ENCODE data around the gene BEND7.

Gene BEND7

DNA sequence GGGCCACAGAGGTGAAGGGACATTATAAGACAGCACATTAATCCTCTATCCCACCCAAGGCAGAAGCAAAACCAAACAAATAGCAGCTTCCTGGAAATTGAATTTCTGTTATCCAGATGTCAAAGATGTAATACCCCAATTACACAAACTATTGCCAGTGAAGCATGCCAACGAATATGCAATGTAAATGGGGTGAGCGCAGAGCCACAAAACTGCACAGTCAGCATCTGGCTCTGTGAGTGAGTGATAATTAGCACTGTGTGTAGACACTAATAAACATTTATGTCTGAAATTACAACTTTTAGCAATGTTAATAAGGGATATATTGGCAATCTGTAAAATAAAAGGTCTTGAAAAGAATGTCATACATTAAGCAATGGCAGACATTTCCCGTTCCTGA lies 3.2 kb downstream of the BEND7 start:
- no peak overlapping the region for H3K4me3 ChIP-seq (ENCODE audit: low read length)
- DNase-seq (ENCODE audit: low read depth, low spot score), result no peak

DNA sequence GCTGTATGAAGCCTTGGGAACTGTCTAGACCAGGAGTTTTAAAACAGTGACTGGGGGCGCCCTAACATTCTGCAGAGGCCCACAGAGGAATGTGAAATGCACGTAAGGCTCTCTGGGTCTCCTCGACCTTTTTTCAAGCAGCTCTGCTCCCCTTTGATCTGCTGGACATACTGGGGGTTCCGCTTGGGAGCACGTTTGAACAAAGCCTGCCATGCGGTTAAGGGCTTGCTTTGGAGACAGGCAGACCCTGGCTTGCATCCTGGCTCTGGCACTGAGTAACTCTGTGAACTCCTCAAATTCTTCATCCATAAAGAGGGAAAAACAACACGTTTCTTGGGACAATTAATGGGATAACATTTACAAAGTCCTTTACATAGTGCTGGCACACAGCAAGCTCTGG lies 7.8 kb downstream of the BEND7 start:
- no peak overlapping the region for H3K4me3 ChIP-seq (ENCODE audit: low read length)
- DNase-seq (ENCODE audit: low read depth, low spot score), result no peak

DNA sequence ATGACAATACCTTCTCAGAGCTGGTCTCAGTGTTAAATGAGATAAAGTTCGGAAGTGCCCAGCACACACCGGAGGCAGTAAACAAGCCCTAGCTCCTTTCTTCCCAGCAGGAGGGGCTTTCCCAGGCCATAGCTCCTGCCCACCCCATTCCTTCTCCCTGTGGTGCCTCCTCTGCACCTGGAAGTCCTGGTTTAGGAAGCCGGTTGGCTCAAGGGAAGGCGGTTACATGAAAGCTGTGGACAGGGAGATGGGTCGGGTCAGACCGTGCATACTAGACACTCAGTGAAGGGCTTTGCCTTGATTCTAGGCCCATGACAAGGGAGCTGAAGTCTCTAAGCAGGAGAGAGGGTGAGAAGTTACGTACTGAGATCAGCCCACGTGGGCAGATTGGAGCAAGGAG lies 8.6 kb downstream of the BEND7 start:
- no peak overlapping the region for H3K4me3 ChIP-seq (ENCODE audit: low read length)
- DNase-seq (ENCODE audit: low read depth, low spot score), result no peak

DNA sequence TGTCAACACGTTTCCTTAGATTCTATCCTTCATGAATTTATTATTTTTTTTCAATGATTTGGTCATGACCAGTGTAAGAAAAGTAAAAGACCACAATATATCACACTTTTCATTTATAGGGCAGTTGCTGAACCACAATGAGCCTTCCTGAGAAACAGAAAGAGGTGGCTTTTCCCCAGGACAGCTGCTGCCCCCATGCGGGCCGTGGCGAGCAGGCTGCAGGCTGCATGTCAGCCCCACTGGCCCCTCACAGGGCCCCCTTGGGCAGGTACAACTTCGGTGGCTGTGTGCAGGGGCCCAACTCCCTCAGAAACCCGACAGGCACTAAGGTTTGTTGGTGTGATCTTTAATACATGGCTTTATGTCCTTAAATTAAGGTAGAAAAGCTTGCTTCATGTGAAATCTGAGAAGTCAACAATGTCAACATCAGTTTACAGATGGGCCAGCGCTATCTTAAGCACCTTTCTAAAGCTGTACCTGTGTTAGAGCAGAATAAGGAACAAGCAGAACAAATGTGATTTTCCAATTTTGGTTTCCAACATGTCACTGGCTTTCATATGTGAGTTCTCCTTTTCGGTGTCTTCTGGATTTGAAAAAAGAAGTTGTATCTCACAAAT lies 10.6 kb downstream of the BEND7 start:
- DNase-seq (ENCODE audit: low read depth, low spot score), result no peak
- H3K4me3 ChIP-seq (ENCODE audit: low read length), result no peak overlapping the region

DNA sequence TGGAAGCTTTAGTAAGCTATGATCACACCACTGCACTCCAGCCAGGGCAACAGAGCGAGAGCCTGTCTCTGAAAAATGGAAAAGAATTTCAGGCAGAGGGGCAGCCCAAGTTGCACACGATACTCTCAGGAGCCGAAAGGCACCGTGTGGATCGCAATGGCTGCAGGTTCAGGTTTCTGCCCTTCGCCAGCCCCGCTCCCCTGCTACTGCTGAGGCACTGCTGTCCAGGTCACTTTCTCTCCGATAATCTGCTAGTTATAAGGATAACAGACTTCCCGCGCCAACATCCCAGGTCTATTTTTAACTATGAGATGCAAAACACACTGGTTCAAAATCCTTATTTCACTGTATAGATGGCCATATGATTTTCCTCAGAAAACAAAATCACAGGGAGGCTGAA lies 11.1 kb downstream of the BEND7 start:
- no peak for DNase-seq (ENCODE audit: low read depth, low spot score)
- no peak overlapping the region for H3K4me3 ChIP-seq (ENCODE audit: low read length)

DNA sequence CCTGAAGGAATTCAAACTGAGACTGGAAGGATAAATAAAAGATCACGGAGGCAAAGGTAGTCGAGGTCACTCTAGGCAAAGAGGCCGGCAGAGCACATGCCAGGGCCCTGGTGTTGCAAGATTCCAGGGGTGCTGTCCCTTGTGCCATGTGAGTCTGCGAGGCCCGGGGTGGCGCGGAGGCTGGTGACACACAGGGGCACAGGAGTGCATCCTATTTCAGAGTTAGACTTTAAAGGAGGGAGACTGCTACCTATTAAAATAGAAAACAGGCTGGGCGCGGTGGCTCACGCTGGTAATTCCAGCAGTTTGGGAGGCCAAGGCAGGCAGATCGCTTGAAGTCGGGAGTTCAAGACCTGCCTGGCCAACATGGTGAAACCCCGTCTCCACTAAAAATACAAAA lies 12.6 kb downstream of the BEND7 start:
- no peak overlapping the region for H3K4me3 ChIP-seq (ENCODE audit: low read length)
- no peak for DNase-seq (ENCODE audit: low read depth, low spot score)

DNA sequence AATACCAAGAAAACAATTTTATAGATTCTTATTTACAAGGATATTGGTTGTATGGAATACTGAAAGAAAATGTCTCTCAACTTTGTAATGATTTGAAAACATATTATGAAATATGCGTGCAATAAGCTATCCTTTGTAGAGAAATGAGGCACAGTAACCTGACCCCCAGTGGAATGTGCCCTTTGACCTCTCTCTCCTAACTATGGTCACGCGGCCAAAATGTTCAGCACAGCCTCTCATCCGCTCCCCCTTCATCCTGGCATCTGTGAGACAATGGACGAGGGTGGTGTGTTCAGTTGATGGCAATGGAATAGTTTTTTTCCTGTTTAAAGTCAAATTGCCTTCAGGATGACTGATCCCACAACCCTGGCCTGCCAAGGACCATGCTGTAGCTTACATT lies 13.3 kb downstream of the BEND7 start:
- no peak for DNase-seq (ENCODE audit: low read depth, low spot score)
- no peak overlapping the region for H3K4me3 ChIP-seq (ENCODE audit: low read length)

DNA sequence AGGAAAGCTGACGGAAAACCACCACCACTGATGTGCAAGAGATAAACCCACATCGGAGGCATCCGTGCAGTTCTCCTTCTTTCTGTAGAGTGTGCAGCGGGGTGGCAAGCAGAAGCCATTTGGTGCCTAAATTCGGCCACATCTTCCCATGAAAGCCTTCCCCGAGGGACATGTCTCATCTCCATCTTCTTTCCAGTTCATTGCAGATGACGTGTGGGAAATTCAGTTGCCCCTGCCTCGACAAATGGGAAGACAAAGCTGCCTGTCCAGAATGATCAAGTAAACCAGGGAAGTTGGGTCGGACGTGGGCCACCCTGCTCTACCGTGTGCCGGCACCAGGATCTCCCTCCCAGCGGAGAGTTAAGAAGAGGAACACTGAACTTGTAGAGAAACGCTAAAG lies 14.5 kb downstream of the BEND7 start:
- no peak overlapping the region for H3K4me3 ChIP-seq (ENCODE audit: low read length)
- no peak for DNase-seq (ENCODE audit: low read depth, low spot score)

DNA sequence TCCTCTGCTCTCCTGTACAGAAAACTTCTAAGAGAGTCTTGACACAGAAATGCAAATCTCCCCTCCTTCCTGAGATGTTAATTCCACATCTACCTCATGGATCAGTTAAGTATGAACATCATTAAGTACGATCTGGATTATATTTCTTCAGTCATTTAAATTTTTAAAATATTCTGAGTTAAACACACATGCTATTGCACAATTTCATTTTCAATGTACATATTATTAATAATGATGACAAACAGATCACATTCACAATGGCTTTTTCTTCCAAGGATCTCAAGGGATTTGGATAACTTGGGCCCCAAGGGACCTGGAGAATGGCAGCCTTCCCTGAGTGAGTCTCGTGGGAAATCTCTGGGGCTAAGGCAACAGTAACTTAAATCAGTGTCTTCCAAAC lies 16.2 kb downstream of the BEND7 start:
- DNase-seq (ENCODE audit: low read depth, low spot score), result no peak
- no peak overlapping the region for H3K4me3 ChIP-seq (ENCODE audit: low read length)

DNA sequence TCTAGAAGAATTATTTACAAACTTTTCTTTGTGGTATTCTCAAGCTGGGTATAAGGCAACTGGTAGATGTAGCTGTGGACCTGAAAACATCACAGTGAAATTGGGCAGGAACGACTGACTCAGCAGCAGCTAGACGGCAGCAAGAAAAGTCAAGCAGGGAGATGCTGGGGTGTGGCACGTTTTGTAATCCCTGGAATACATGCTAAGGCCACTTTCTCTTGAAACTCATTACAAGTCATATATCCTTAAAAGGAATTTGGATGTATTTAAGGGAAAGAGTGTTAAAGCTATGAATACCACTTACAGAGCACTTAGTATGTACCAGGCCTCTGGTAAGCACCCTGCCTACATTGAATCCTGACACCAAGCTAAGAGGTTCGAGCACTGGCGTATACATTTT lies 17.4 kb downstream of the BEND7 start:
- no peak for DNase-seq (ENCODE audit: low read depth, low spot score)
- no peak overlapping the region for H3K4me3 ChIP-seq (ENCODE audit: low read length)

DNA sequence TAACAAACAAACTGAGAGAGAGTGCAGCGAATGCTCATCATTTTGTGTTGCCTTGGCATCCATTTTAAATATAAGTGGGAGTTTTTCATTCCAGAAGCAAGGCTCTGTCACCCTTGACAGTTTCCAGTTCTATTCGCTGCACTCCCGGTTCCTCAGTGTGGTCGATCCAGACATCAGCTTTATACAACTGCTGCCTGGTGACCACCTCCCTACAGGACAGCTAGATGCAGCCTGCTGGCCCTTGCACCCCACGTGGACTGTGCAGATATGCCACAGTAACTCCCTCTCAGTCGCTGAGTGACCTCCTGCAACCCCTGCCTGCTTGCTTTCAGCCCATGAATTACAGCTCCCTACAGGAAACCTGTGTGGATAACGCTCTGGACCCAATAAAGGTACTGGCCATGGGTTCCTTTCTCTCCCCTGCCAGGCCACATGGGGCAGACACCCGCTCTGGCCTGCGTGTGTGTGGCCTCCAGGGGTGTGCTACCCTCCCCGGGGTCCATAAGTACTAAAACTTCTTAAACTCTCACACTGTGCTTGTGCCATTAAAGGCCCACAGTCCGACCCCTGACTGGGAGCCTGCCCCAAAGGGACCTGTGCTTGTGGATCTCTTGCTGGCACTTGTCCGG lies 23.6 kb downstream of the BEND7 start:
- H3K4me3 ChIP-seq (ENCODE audit: low read length), result no peak overlapping the region
- DNase-seq (ENCODE audit: low read depth, low spot score), result no peak

DNA sequence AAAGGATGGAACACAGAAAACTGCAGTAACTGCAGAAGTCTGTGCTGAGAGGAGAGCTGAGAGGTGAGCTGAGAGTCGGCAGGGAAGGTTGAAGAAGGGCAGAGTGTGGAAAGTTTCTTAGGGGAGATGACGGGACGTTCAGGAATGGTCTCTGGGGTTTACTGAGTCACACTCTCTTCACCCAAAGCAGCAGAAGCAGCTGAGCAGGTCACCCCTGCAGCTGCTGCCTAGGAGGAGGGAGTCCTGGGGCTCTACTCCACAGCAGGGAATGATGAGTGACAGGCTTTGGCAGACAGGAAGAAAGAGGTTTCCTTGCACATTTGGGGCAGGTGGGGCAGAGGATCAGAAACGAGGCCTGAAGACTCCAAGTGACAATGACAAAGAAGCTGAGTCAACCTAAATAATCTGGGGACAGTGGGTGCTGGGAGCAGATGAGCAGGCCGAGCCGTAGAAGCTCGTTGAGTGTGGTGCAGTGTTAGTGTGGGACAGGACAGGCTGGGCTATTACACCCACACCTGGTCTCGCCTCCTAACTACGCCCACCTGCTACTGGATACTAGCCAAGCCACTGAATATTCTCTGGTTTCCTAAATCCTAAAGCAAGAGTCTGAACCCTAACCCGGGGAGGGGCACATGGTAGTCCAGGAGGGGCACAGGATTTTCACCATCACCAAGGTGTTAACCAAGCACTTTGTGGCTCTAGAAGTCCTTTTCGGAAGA lies 24.9 kb downstream of the BEND7 start:
- H3K4me3 ChIP-seq (ENCODE audit: low read length), result no peak overlapping the region
- no peak for DNase-seq (ENCODE audit: low read depth, low spot score)

DNA sequence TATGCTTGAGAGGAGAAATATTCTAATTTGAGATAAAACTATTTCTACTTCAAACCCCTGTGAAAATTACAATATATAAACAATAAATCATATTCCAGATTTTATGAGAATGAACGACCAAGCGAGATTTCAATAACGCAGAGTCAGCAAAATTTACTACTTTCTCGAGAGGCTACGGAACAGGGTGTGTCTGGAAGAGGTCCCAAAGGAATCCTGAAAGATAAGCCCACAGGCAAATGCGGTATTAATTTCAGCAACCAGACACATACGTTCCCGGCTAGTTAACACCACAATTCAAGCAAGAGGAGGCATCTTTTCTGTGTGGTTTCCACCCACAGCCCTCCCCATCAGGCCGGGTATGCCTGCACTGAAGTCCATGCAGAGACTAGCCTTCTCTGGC lies 26.4 kb downstream of the BEND7 start:
- no peak for DNase-seq (ENCODE audit: low read depth, low spot score)
- no peak overlapping the region for H3K4me3 ChIP-seq (ENCODE audit: low read length)

DNA sequence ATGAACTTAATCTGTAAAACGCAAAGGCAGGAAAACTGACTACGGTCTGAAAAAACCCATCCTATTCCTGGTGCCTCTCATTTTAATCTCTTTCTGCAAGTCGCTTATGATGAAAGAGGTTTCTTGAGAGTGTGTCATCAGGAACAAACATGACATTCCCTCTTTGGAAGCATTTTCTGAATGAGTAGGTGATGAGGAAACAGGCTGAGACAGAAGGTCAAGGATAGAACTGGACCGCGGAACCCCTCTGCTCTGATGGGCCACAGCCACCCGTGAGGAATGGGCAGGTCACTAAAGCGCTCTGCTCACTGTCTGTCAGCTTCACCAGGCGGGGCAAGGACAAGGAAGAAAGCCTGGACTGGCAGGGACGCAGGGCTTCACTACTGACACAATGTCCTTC lies 28.6 kb downstream of the BEND7 start:
- no peak for DNase-seq (ENCODE audit: low read depth, low spot score)
- H3K4me3 ChIP-seq (ENCODE audit: low read length), result no peak overlapping the region

DNA sequence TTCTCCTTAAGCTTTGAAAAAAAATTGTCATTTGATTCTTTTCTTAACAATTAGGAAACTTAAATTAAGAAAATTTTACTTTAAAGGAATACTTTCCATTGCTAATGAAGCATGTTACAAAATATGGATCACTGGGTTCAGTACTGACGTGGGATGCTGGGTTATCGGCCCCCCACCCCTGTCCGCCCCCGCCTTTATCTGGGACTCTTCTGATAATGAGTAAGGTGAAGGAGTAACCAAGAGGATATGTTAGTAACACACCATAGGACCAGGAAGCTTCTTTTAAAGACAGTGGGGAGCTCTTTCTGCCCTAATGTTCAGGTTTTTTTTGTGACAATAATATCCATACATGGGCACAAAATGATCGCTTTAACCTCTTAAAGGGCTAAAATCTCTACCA lies 29.7 kb downstream of the BEND7 start:
- DNase-seq (ENCODE audit: low read depth, low spot score), result no peak
- H3K4me3 ChIP-seq (ENCODE audit: low read length), result no peak overlapping the region

DNA sequence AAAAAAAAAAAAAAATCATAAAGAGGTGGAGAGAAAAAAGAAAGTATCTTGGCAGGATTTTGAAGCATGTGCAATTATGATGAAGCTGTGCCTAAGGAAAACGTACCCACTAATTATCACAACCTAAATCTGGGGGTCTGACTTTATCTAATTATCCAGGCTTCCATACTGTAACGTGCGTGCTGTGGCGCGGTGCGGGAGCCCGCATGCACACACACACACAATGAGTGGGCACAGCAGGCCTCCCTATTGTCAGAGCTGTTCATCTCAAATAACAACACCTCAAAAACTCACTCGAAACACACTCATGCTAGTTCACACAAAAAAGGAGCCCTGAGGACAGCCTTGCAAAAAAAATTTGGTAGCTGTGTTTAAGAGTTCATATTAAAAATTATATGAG lies 31.9 kb downstream of the BEND7 start:
- no peak overlapping the region for H3K4me3 ChIP-seq (ENCODE audit: low read length)
- DNase-seq (ENCODE audit: low read depth, low spot score), result no peak

DNA sequence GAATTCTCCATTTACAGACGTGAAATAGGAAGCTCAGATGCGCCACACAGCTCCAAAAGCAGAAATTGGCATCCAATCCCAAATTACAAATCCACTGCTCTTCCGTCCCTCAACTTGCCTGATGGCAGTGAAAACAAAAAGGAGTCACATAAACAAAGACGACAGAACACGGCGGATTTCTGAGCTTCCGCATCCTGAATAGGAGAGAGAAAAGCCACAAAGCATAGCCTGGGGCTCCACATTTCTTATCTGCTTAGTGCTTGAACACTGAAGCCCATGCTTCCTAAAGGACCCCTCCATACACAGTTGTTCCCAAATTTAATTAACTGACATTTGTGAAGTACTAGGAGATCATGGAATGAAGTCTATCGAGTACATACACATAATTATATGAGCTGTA lies 32.6 kb downstream of the BEND7 start:
- no peak for DNase-seq (ENCODE audit: low read depth, low spot score)
- no peak overlapping the region for H3K4me3 ChIP-seq (ENCODE audit: low read length)

DNA sequence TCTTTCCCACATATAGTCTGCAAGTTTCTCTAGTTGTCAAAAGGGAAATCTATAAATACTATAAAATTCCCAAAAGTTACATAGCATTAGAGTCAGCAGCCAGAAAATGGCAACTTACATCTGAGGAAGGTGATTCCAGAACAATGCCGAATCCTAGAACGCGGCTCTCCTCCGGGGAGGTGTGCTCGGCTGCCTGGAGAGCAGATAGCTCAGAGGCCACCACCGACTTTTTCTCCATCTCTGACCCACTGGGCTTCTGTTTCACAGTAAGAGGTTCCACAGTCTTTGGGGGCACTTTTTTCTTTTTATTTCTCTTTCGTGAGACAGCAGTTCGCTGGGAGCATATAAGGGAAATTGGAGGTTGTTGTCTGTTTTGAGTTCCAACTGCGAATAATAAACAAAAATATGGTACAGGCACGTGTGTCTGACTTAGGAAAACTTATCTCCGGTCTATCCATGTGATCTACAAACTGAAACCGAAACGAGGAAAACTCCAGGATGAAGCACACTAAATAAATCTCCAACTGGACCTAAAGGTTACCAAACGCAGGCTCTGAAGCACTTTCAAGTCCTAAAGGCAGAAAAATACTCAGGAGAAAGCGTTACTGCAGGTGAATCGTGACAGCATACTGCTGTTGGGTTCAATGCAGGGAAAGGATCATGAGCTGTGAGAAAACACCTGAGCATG lies 36.2 kb downstream of the BEND7 start:
- no peak overlapping the region for H3K4me3 ChIP-seq (ENCODE audit: low read length)
- no peak for DNase-seq (ENCODE audit: low read depth, low spot score)

DNA sequence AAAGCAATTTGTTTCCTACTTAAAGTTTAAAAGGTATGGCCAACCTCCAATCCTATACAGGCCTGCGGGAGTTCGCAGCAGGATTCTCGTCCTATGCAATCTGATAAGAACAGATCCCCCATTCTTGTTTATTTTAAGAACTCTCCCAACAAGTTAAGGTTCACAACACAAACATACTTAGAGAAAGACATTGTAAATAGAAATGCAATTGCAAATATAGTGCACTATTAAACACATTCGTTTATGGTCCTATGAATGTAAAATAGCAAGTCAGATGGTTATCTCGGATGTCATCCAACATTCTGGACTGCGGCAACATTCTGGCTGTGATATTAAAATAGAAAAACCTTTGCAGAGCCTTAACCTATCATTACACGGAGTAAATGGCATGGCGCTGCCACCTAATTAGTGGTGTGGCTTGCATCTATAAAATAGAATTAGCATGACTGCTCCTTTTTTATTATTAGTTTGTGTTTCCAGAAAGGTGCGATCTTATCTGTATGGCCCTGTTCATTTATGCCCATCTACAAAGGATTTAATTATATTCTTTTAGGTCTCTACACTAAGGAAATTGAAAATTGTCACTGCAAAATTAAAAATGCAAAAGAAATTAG lies 37.0 kb downstream of the BEND7 start:
- no peak for DNase-seq (ENCODE audit: low read depth, low spot score)

DNA sequence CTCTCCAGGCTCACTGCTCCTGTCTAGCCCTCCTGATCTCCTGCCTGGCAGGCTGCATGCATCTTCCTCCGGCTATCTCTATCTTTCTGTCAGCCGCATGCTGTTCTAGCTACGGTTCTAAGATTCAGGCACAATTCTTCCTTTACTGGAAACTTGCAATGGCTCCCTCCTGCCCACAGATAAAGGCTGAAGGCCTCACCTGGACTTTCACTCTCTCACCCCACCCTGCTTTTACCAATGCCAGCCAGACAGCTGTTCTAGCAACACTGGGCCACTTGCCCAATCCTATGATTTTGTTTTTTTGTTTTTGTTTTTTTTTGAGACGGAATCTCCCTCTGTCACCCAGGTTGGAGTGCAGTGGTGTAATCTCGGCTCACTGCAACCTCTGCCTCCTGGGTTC lies 38.3 kb downstream of the BEND7 start:
- no peak for DNase-seq (ENCODE audit: low read depth, low spot score)
- no peak overlapping the region for H3K4me3 ChIP-seq (ENCODE audit: low read length)

More for the DNA sequence above, 37.0 kb downstream of the BEND7 start:
- H3K4me3 ChIP-seq (ENCODE audit: low read length), result no peak overlapping the region

Data from Jurkat, Clone E6-1 (cell line).